ENCODE measurements around the gene TMEM87B.

TMEM87B gene

GRCh38 chr2:112163541-112163981 is 108.5 kb downstream of the TMEM87B start:
- in situ Hi-C loops (cut with MboI; ENCODE audit: low sequenced_read_pairs): no loop called here

DNA sequence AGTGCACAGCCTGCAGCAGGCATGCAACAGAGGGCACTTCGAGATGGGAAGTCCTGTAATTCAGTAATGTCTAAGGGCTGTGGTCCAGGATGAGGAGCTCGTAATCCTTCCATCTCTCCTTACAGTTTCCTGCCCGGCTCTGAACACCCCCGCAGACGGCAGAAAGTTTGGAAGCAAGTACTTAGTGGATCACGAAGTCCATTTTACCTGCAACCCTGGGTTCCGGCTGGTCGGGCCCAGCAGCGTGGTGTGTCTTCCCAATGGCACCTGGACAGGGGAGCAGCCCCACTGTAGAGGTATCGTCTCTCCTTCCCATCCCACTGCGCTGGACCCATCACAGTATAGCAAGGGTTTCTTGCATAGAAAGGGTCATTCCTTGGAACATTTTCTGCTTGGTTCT is 109.8 kb downstream of the TMEM87B start:
- in situ Hi-C loops (cut with MboI; ENCODE audit: low sequenced_read_pairs): no loop called here

DNA sequence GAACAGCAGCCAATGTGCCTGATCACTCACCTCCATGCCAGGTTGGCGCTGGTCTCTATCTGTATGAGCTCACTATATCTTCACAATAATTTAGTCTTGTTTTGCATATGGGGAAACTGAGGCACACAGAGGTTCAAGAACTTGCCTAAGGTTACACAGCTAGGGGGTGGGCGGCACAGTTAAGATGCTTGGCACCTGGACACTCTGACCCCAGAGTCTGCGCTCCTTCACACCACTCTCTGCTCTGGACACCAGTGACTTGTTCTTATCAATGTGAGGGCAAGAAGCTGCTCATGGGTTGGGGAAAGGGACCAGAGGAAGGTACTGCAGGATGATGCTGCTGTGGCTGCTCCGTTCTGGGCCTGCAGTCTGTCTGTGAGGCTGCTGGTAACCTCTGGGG is 110.2 kb downstream of the TMEM87B start:
- in situ Hi-C loops (cut with MboI; ENCODE audit: low sequenced_read_pairs): no loop called here

GRCh38 chr2:112166806-112167499 is 111.9 kb downstream of the TMEM87B start:
- in situ Hi-C loops (cut with MboI; ENCODE audit: low sequenced_read_pairs): no loop called here

- in situ Hi-C loops (cut with MboI; ENCODE audit: low sequenced_read_pairs): no loop called here
Measured at GRCh38 chr2:112168422-112169124, 113.5 kb downstream of the TMEM87B start.

Measured in HL-60/S4 treated with phorbol 12-myristate 13-acetate at 8.2 ng/mL for 4 days and 3 days (cell line).